OCI-LY3 (cell line): ENCODE measurements around the gene BORCS5.

Experiments used
- CTCF ChIP-seq: fragments of 200-600, 300-600 bp; sonication (generic); IDR thresholded peaks from 2 replicates; pipeline ENCODE4 v1.5.1; 2014; ENCODE audit warnings: antibody characterized with exemption, low read length, low read depth
- EZH2phosphoT487 ChIP-seq: fragments of 200-600 bp; shearing (Covaris generic); IDR thresholded peaks from 2 replicates; pipeline ENCODE4 v1.6.1; 2018; ENCODE audit warnings: antibody characterized with exemption, mixed run types, low read depth

- TF ChIP-seq CTCF = no peak
- no peak for TF ChIP-seq EZH2phosphoT487
Observed at GRCh38 chr12:12387501-12387900, 30.6 kb downstream of the BORCS5 start.
